Measurements from ENCODE around the gene SYNGR1.
"Not testable (repeated sequence)": the region's sequence is repeated elsewhere in the genome, so short reads cannot be mapped to it uniquely, and the experiment has no call there.

Gene SYNGR1

GRCh38 chr22:39410264-39410663 is 60.5 kb downstream of the SYNGR1 start:
- DNase-seq = no peak

GRCh38 chr22:39411828-39412365 is 62.1 kb downstream of the SYNGR1 start:
- not testable (repeated sequence) for DNase-seq

GRCh38 chr22:39413204-39413603 is 63.4 kb downstream of the SYNGR1 start:
- DNase-seq = not testable (repeated sequence)

- DNase-seq = no peak
Observed at GRCh38 chr22:39414377-39414776, 64.6 kb downstream of the SYNGR1 start.

- DNase-seq = no peak
Observed at GRCh38 chr22:39414886-39415285, 65.1 kb downstream of the SYNGR1 start.

GRCh38 chr22:39415506-39415905 is 65.7 kb downstream of the SYNGR1 start:
- no peak for DNase-seq

GRCh38 chr22:39416319-39416718 is 66.5 kb downstream of the SYNGR1 start:
- DNase-seq = no peak

- DNase-seq = no peak
Observed at GRCh38 chr22:39417641-39418040, 67.8 kb downstream of the SYNGR1 start.

- DNase-seq = no peak
Observed at GRCh38 chr22:39418696-39419095, 68.9 kb downstream of the SYNGR1 start.

- DNase-seq = no peak
Observed at GRCh38 chr22:39419096-39419495, 69.3 kb downstream of the SYNGR1 start.

- DNase-seq = no peak
Observed at GRCh38 chr22:39419911-39420310, 70.1 kb downstream of the SYNGR1 start.

GRCh38 chr22:39421691-39422090 is 71.9 kb downstream of the SYNGR1 start:
- no peak for DNase-seq

GRCh38 chr22:39422101-39422500 is 72.3 kb downstream of the SYNGR1 start:
- DNase-seq = no peak

GRCh38 chr22:39422721-39423120 is 72.9 kb downstream of the SYNGR1 start:
- no peak for DNase-seq

- DNase-seq = no peak
Observed at GRCh38 chr22:39423976-39424375, 74.2 kb downstream of the SYNGR1 start.

GRCh38 chr22:39426380-39427043 is 76.7 kb downstream of the SYNGR1 start:
- DNase-seq = no peak

GRCh38 chr22:39427751-39428596 is 78.2 kb downstream of the SYNGR1 start:
- no peak for DNase-seq

GRCh38 chr22:39428597-39429071 is 78.8 kb downstream of the SYNGR1 start:
- DNase-seq = no peak

- DNase-seq = no peak
Observed at GRCh38 chr22:39429186-39429585, 79.4 kb downstream of the SYNGR1 start.

- DNase-seq = no peak
Observed at GRCh38 chr22:39429916-39430575, 80.3 kb downstream of the SYNGR1 start.

GRCh38 chr22:39430576-39431150 is 80.9 kb downstream of the SYNGR1 start:
- no peak for DNase-seq

GRCh38 chr22:39431216-39431801 is 81.5 kb downstream of the SYNGR1 start:
- DNase-seq = no peak
